ENCODE data around the gene ZNF229. TPM values are rescaled to one million over a fixed set of nuclear protein-coding genes. Genes with fewer than 3 reads are reported as not detected.
"Not testable (repeated sequence)": the region's sequence is repeated elsewhere in the genome, so short reads cannot be mapped to it uniquely, and the experiment has no call there.

ZNF229 gene
- total RNA-seq, 1 donor from 2014 or later: 7.0 TPM

- DNase-seq (ENCODE audit: low spot score in 2 of 2, unreplicated experiment in 2 of 2): no peak
- no peak overlapping the region for H3K27ac Mint-ChIP-seq
Measured at GRCh38 chr19:44455100-44455499, 6.8 kb upstream of the ZNF229 start.

GRCh38 chr19:44452367-44452766, 4.1 kb upstream of the ZNF229 start:
- H3K4me1 Mint-ChIP-seq: peaks cover 5% of the 10 kb centered on the region
- no peak for TF ChIP-seq CTCF (IDR thresholded peaks at IDR 0.05; ENCODE audit: unreplicated experiment)
- no peak overlapping the region for H3K4me3 Mint-ChIP-seq
- no peaks in the 10 kb centered on the region for H3K27me3 Mint-ChIP-seq (ENCODE audit: low read depth)
- H3K9me3 Mint-ChIP-seq: peaks cover 56% of the 10 kb centered on the region
- no peak for DNase-seq (ENCODE audit: low spot score in 2 of 2, unreplicated experiment in 2 of 2)
- H3K27ac Mint-ChIP-seq: no peak overlapping the region
- peaks cover 8% of the 10 kb centered on the region for H3K36me3 Mint-ChIP-seq

More at GRCh38 chr19:44455100-44455499, 6.8 kb upstream of the ZNF229 start:
- no peaks in the 10 kb centered on the region for H3K27me3 Mint-ChIP-seq (ENCODE audit: low read depth)
- peaks cover 11% of the 10 kb centered on the region for H3K36me3 Mint-ChIP-seq
- peaks cover 56% of the 10 kb centered on the region for H3K9me3 Mint-ChIP-seq
- TF ChIP-seq CTCF (IDR thresholded peaks at IDR 0.05; ENCODE audit: unreplicated experiment): no peak
- no peaks in the 10 kb centered on the region for H3K4me1 Mint-ChIP-seq
- H3K4me3 Mint-ChIP-seq: no peak overlapping the region

GRCh38 chr19:44451687-44452086, 3.4 kb upstream of the ZNF229 start:
- Mint-ChIP-seq H3K27me3 (ENCODE audit: low read depth) (no peaks in the 10 kb centered on the region), H3K4me3 (no peak overlapping the region), H3K4me1 (peaks cover 5% of the 10 kb centered on the region), H3K9me3 (peaks cover 57% of the 10 kb centered on the region), H3K36me3 (peaks cover 9% of the 10 kb centered on the region), H3K27ac (no peak overlapping the region)
- DNase-seq (ENCODE audit: low spot score in 2 of 2, unreplicated experiment in 2 of 2): no peak
- no peak for TF ChIP-seq CTCF (IDR thresholded peaks at IDR 0.05; ENCODE audit: unreplicated experiment)

- DNase-seq (ENCODE audit: low spot score in 2 of 2, unreplicated experiment in 2 of 2): no peak
- Mint-ChIP-seq H3K9me3 (peaks cover 62% of the 10 kb centered on the region), H3K27me3 (ENCODE audit: low read depth) (no peaks in the 10 kb centered on the region), H3K27ac (no peak overlapping the region), H3K4me3 (no peak overlapping the region), H3K4me1 (no peaks in the 10 kb centered on the region), H3K36me3 (peaks cover 66% of the 10 kb centered on the region)
- TF ChIP-seq CTCF (IDR thresholded peaks at IDR 0.05; ENCODE audit: unreplicated experiment): no peak
Measured at GRCh38 chr19:44438441-44438840, 9.8 kb downstream of the ZNF229 start.

- DNase-seq (ENCODE audit: low spot score in 2 of 2, unreplicated experiment in 2 of 2): no peak
- Mint-ChIP-seq H3K36me3 (peaks cover 68% of the 10 kb centered on the region), H3K4me3 (no peak overlapping the region), H3K4me1 (no peaks in the 10 kb centered on the region), H3K27me3 (ENCODE audit: low read depth) (no peaks in the 10 kb centered on the region), H3K27ac (no peak overlapping the region), H3K9me3 (peaks cover 66% of the 10 kb centered on the region)
- TF ChIP-seq CTCF (IDR thresholded peaks at IDR 0.05; ENCODE audit: unreplicated experiment): no peak
Measured at GRCh38 chr19:44435441-44435840, 12.8 kb downstream of the ZNF229 start.

GRCh38 chr19:44430956-44431355, 17.3 kb downstream of the ZNF229 start:
- Mint-ChIP-seq H3K36me3 (peaks cover 76% of the 10 kb centered on the region), H3K4me1 (no peaks in the 10 kb centered on the region), H3K27ac (no peak overlapping the region), H3K27me3 (ENCODE audit: low read depth) (no peaks in the 10 kb centered on the region), H3K4me3 (no peak overlapping the region), H3K9me3 (peaks cover 86% of the 10 kb centered on the region)
- no peak for DNase-seq (ENCODE audit: low spot score in 2 of 2, unreplicated experiment in 2 of 2)
- no peak for TF ChIP-seq CTCF (IDR thresholded peaks at IDR 0.05; ENCODE audit: unreplicated experiment)

- not testable (repeated sequence) for H3K27me3 Mint-ChIP-seq (ENCODE audit: low read depth); DNase-seq (ENCODE audit: low spot score in 2 of 2, unreplicated experiment in 2 of 2); H3K36me3 Mint-ChIP-seq; H3K4me1 Mint-ChIP-seq; H3K27ac Mint-ChIP-seq; H3K4me3 Mint-ChIP-seq
- peaks cover 51% of the 10 kb centered on the region for H3K9me3 Mint-ChIP-seq
Measured at GRCh38 chr19:44415553-44415952, 32.7 kb downstream of the ZNF229 start.
